Activated naive CD4-positive, alpha-beta T cell treated with anti-CD3 and anti-CD28 coated beads, Interleukin-2, amount 10 ng/mL, durations not matched to agents 7 days and 5 days (primary cell): ENCODE results near the gene EDNRA.
A peak's percentile ranks its signal among the peaks of the same experiment; 100 is the strongest.

ENCODE experiments used
- CTCF ChIA-PET: fragments of 350-600 bp; sonication (Branson Sonifier 250); formaldehyde crosslinking; loops from one replicate; lab custom pipeline; 2021; ENCODE audit warnings: antibody characterized with exemption; lab: Charles Lee
- DNase-seq: peaks from one replicate; pipeline ENCODE4 v3.0.0-alpha.2; 2020
- H3K27ac Mint-ChIP-seq: one replicate; pipeline ENCODE4 v1.8.0; 2021; ENCODE audit warnings: mild to moderate bottlenecking, moderate library complexity, mixed read lengths
- H3K27me3 Mint-ChIP-seq: one replicate; pipeline ENCODE4 v1.8.0; 2021; ENCODE audit warnings: mild to moderate bottlenecking, mixed read lengths
- H3K36me3 Mint-ChIP-seq: one replicate; pipeline ENCODE4 v1.8.0; 2021; ENCODE audit warnings: mixed read lengths
- H3K4me1 Mint-ChIP-seq: one replicate; pipeline ENCODE4 v1.8.0; 2021; ENCODE audit warnings: mixed read lengths
- H3K4me3 Mint-ChIP-seq: one replicate; pipeline ENCODE4 v1.8.0; 2021; ENCODE audit warnings: mild to moderate bottlenecking, moderate library complexity, mixed read lengths
- H3K9me3 Mint-ChIP-seq: one replicate; pipeline ENCODE4 v1.8.0; 2021; ENCODE audit warnings: mixed read lengths

Gene EDNRA

DNA sequence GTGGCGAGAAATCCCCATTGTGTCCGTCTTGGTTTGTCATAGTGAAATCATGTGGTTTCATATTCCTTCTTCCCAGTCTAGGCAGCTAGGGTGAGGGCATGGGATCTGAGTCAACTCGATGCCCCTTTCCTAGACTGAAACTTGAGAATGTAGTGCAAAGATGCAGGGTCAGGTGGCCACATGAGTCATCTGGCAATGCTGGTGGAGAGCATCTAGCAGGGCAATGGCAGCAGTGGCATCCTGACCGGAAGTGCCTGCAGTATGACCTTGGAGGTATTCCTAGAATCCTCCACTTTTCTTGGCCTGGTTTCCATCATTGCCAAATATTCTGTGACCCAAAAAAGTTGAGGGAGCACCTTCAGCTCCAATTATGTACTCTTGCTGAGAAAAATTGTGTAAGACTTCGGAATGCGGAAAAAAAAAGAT is 97.2 kb downstream of the EDNRA start:
- Mint-ChIP-seq H3K36me3 (no peaks in the 10 kb centered on the region), H3K27me3 (peaks cover 3% of the 10 kb centered on the region), H3K4me1 (no peaks in the 10 kb centered on the region), H3K9me3 (no peaks in the 10 kb centered on the region), H3K4me3 (no peak overlapping the region), H3K27ac (no peak overlapping the region)
- no peak for DNase-seq
- CTCF ChIA-PET: interaction anchor here (0.9 kb wide), 1 partner anchor 291 kb away, joined by 3 read pairs; no protein-coding TSS in a partner anchor

DNA sequence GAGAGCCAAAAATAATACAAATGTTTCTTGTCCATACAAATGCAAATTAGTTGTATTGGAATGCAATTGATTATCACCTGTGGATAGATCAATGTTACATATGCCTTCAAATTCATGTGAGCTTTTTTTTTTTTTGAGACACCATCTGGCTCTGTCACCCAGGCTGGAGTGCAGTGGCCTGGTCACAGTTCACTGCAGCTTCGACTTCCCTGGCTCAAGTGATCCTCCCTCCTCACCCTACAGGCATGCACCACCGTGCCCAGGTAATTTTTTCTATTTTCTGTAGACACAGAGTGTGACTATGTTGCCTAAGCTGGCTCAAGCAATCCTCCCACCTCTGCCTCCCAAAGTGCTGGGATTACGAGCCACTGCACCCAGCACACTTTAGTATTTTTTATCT is 97.7 kb downstream of the EDNRA start:
- H3K27ac Mint-ChIP-seq: no peak overlapping the region
- H3K9me3 Mint-ChIP-seq: no peaks in the 10 kb centered on the region
- H3K27me3 Mint-ChIP-seq: peaks cover 3% of the 10 kb centered on the region
- CTCF ChIA-PET: no interaction called here
- H3K36me3 Mint-ChIP-seq: no peaks in the 10 kb centered on the region
- DNase-seq: no peak
- H3K4me1 Mint-ChIP-seq: no peaks in the 10 kb centered on the region
- no peak overlapping the region for H3K4me3 Mint-ChIP-seq

DNA sequence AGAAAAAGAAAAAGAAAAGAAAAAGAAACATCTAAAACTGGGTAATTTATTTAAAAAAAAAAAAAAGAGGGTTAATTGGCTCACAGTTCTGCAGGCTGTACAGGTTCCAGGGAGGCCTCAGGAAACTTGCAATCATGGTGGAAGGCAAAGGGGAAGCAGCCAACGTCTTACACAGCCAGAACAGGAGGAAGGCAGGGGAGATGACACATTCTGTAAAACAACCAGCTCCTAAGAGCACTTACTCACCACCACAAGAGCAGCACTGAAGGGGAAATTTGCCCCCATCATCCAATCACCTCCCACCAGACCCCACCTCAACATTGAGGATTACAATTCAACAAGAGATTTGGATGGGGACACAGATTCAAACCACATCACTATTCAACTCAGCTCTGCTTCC is 99.5 kb downstream of the EDNRA start:
- no peak for DNase-seq
- H3K4me3 Mint-ChIP-seq: no peak overlapping the region

DNA sequence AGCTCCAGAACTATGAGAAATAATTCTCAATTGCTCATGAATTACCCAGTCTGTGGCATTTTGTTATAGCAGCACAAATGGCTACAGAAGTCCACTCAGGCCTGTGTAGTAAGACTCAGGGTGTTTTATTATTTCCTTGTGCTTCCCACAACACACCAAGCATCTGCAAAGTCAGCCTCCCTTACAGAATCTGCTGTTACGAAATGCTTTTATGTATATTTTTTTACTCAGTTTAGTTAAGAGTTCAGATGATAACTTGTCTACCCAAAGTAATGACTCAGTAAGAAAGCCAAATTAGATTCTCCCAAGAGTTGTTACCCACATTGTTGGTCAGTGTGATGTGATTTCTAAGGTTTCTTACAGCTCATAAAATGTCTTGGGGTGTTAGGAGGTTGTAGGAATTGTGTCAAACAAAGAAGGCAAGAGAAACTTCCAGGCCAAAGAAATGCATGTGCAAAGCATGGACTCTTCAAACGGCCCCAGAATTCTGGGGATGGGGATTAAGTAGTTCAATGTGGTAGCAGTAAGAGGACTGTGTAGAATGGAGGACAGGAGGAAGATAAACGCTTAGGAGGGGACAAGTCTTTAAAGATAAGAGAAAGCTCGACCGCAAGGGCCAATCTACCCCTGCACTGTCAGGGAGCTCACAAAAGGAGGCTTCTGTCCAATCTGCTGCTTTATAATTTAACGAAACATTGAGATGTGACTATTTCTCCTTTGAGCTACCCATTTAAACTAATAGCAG is 100.9 kb downstream of the EDNRA start:
- no peaks in the 10 kb centered on the region for H3K36me3 Mint-ChIP-seq
- H3K4me3 Mint-ChIP-seq: no peak overlapping the region
- peaks cover 7% of the 10 kb centered on the region for H3K27me3 Mint-ChIP-seq
- CTCF ChIA-PET: no interaction called here
- H3K27ac Mint-ChIP-seq: no peak overlapping the region
- H3K9me3 Mint-ChIP-seq: no peaks in the 10 kb centered on the region
- no peak for DNase-seq
- H3K4me1 Mint-ChIP-seq: no peaks in the 10 kb centered on the region

More for the DNA sequence above, 99.5 kb downstream of the EDNRA start:
- Mint-ChIP-seq H3K27me3 (peaks cover 7% of the 10 kb centered on the region), H3K9me3 (no peaks in the 10 kb centered on the region), H3K36me3 (no peaks in the 10 kb centered on the region), H3K4me1 (no peaks in the 10 kb centered on the region), H3K27ac (no peak overlapping the region)
- CTCF ChIA-PET: interaction anchor here (1.0 to 1.2 kb wide), 2 partner anchors 10 to 286 kb away, joined by 3 to 4 read pairs; no protein-coding TSS in a partner anchor

DNA sequence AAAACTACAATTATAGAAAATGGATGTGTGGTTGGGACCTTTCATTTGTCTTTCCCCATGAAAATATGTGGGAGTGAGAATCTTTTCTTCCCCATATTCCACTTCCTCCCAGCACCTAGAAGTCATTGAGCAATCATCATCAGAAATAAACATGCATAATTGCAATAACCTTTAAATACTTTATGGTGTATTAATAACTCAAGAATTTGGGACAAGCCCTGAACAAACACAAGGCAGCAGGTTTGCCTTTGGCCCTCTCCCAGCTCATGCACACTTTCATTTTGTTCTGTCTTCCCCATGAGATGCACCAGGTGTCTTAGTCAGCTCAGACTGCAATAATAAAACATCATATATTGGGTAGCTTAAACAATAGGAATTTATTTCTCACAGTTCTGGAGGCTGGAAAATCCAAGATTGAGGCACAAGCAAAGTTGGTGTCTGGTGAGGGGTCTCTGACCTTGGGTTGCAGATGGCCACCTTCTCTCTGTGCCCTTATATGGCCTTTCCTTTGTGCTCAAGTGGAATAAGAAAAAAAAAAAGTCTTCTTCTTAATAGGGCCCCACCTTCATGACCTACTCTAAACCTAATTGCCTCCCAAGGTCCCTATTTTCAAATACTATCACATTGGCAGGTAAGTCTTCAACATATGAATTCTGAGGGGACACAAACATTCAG is 101.6 kb downstream of the EDNRA start:
- CTCF ChIA-PET: no interaction called here
- Mint-ChIP-seq H3K4me1 (no peaks in the 10 kb centered on the region), H3K27ac (no peak overlapping the region), H3K9me3 (no peaks in the 10 kb centered on the region), H3K4me3 (no peak overlapping the region), H3K27me3 (peaks cover 7% of the 10 kb centered on the region), H3K36me3 (no peaks in the 10 kb centered on the region)
- no peak for DNase-seq

DNA sequence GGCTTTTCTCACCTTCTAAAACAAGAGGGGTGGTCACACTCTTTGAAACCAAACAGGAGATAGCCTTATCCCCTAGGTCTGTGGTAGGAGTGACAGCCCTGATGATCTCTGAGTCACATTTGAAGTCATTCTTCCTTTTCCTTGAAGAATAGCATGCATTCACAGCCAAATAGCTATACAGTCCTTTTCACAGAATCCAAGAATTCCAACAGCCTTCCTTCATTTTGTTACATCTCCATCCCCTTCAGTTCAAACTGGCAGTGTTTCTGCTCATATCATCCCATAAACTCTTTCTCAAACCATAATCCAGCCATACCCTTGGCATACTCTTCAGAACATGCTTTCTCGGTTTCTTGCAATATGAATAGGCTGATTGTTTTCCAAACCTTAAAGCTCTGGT is 103.0 kb downstream of the EDNRA start:
- H3K27ac Mint-ChIP-seq: no peak overlapping the region
- CTCF ChIA-PET: interaction anchor here (1.2 kb wide), 1 partner anchor 565 kb away, joined by 3 read pairs; no protein-coding TSS in a partner anchor
- no peaks in the 10 kb centered on the region for H3K4me1 Mint-ChIP-seq
- peaks cover 7% of the 10 kb centered on the region for H3K27me3 Mint-ChIP-seq
- H3K36me3 Mint-ChIP-seq: no peaks in the 10 kb centered on the region
- DNase-seq: no peak
- no peak overlapping the region for H3K4me3 Mint-ChIP-seq
- no peaks in the 10 kb centered on the region for H3K9me3 Mint-ChIP-seq

DNA sequence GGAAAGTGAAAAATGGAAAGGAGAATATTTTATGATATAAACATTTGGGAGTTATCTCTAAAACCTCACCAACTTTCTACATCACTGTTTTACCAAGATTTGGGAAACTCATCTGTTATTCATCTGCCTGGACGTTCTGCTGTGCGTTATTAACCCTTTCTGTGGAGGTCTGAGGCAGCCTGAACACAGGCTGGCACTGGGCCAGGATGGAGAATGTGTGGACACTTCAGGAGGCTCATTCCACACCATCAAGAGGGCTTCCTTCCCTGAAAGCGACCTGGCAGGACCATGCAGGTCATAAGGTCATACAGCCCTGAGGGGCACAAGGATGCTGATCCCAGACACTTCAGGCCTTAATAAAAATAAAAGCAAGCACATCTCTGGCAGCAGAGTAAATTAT is 105.1 kb downstream of the EDNRA start:
- Mint-ChIP-seq H3K27ac (no peak overlapping the region), H3K36me3 (no peaks in the 10 kb centered on the region), H3K9me3 (no peaks in the 10 kb centered on the region), H3K4me3 (no peak overlapping the region), H3K4me1 (no peaks in the 10 kb centered on the region), H3K27me3 (peaks cover 7% of the 10 kb centered on the region)
- DNase-seq: no peak
- CTCF ChIA-PET: interaction anchor here (4.9 kb wide), 1 partner anchor 280 kb away, joined by 47 read pairs; no protein-coding TSS in a partner anchor

DNA sequence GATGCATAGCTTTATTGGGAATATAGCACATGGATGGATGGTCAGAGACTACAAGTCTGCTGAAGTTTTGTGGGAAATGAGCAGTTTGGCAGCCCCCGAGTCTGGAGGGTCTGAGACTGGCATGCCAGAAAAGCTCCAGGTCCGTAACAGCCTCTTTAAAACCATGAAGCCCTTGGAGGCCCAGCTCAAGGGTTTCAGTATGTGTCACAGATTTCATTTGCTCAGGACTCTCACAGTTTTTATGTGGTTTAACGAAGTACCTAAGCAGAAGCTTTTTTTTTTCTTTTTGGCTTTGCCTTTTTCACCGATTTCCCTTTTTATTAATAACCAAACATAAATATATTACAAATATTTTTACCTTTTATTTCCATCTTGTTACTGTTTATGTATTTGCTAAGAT is 105.7 kb downstream of the EDNRA start:
- Mint-ChIP-seq H3K27me3 (peaks cover 7% of the 10 kb centered on the region), H3K27ac (no peak overlapping the region), H3K36me3 (no peaks in the 10 kb centered on the region), H3K4me3 (no peak overlapping the region), H3K9me3 (no peaks in the 10 kb centered on the region), H3K4me1 (no peaks in the 10 kb centered on the region)
- CTCF ChIA-PET: interaction anchor here (4.9 kb wide), 1 partner anchor 280 kb away, joined by 47 read pairs; no protein-coding TSS in a partner anchor
- no peak for DNase-seq

DNA sequence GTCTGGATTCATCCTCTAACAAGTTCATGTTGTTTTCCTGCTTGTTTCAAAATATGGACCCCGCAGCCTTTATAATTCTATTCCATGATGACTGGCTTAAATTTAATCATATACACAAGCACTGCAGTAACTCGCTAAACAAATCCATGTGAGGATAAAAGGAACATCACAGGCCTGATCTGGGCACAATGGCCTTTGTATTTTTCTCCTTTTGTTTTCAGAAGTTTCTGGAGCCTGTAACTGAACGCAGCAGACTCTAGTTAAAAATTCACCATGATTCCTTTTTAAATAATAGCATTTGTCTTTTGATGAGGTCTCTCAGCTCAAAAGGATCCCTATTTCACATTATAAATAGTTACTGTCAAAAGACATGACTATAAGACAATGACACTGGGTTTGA is 106.1 kb downstream of the EDNRA start:
- Mint-ChIP-seq H3K4me1 (no peaks in the 10 kb centered on the region), H3K9me3 (no peaks in the 10 kb centered on the region), H3K36me3 (no peaks in the 10 kb centered on the region), H3K27ac (no peak overlapping the region), H3K4me3 (no peak overlapping the region), H3K27me3 (peaks cover 5% of the 10 kb centered on the region)
- DNase-seq: no peak
- CTCF ChIA-PET: interaction anchor here (4.9 kb wide), 1 partner anchor 279 kb away, joined by 47 read pairs; no protein-coding TSS in a partner anchor

DNA sequence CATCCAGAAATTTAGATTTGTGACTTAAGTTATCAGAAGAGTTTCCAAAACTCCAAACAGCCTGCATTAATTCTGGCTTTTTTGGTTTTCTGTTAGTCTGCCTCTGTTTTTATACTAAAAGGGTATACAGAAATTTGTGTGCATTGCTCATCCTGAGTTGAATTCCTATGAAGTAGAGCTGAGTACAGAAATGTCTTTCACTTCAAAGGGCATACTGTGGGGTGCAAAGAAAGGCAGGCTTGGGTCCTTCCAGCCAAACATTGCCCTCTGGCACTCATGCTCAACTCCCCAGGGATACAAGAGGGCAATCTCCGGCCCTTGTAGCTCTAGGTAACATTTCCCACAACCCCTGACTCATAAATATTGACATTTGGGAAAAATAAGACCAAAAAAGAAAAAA is 108.7 kb downstream of the EDNRA start:
- Mint-ChIP-seq H3K27me3 (peaks cover 4% of the 10 kb centered on the region), H3K36me3 (no peaks in the 10 kb centered on the region), H3K4me3 (no peak overlapping the region), H3K4me1 (no peaks in the 10 kb centered on the region), H3K27ac (no peak overlapping the region), H3K9me3 (no peaks in the 10 kb centered on the region)
- no peak for DNase-seq
- CTCF ChIA-PET: interaction anchor here (0.6 to 4.9 kb wide), 16 partner anchors 9 to 1353 kb away, joined by 3 to 47 read pairs (median 3); partner anchors contain the start of gene ARHGAP10

DNA sequence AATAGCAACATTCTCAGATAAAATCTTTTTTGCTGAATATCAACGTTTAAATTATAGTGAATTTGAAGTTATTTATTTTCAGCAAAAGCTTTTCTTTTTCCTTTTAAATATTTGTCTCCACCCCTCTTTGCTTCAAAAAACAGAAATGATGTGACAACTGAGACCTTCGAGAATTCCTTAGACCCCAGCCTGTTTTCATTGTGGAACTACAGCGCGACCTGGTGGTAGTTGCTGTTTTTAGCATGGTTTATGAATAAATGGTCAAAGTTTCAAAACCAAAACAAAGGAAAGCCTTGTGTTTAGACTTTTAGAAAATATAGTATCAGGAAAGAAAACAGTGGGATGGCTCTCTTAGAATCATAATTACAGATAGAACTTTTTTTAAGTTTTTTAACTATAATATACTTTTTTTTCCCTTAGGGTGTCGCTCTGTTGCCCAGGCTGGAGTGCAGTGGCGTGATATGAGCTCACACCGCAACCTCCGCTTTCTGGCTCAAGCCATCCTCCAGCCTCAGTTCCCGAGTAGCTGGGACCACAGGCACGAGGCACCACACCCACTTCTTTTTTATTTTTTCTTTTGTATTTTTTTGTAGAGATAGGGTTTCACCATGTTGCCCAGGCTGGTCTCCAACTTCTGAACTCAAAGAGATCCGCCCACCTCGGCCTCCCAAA is 109.5 kb downstream of the EDNRA start:
- Mint-ChIP-seq H3K27ac (no peak overlapping the region), H3K4me3 (no peak overlapping the region), H3K9me3 (no peaks in the 10 kb centered on the region), H3K4me1 (no peaks in the 10 kb centered on the region), H3K27me3 (no peaks in the 10 kb centered on the region), H3K36me3 (no peaks in the 10 kb centered on the region)
- CTCF ChIA-PET: interaction anchor here (0.6 to 4.9 kb wide), 14 partner anchors 8 to 1354 kb away, joined by 3 to 47 read pairs (median 3); partner anchors contain the start of gene ARHGAP10
- DNase-seq: peak; percentile 61

DNA sequence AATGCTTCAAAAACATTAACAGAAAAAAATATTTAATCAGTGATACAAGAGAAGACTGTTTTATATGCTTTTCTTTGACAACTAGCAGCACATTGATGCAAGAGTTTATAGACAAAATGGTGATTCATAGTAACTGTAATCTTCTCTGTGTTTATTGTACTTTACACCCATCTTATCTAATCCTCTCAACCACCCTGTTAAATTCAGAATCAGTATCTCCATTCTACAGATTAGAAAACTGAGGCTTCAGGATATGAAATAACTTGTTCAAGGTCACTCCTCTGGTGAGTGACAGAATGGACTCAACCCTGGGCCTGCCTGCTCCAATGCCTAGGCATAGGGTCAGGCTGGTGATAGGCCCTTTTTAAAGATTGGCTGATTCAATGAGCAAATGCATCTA is 110.2 kb downstream of the EDNRA start:
- Mint-ChIP-seq H3K4me1 (no peaks in the 10 kb centered on the region), H3K27me3 (no peaks in the 10 kb centered on the region), H3K36me3 (no peaks in the 10 kb centered on the region), H3K27ac (no peak overlapping the region), H3K4me3 (no peak overlapping the region), H3K9me3 (no peaks in the 10 kb centered on the region)
- CTCF ChIA-PET: interaction anchor here (1.3 to 4.9 kb wide), 4 partner anchors 10 to 572 kb away, joined by 3 to 47 read pairs (median 10); no protein-coding TSS in a partner anchor
- no peak for DNase-seq

DNA sequence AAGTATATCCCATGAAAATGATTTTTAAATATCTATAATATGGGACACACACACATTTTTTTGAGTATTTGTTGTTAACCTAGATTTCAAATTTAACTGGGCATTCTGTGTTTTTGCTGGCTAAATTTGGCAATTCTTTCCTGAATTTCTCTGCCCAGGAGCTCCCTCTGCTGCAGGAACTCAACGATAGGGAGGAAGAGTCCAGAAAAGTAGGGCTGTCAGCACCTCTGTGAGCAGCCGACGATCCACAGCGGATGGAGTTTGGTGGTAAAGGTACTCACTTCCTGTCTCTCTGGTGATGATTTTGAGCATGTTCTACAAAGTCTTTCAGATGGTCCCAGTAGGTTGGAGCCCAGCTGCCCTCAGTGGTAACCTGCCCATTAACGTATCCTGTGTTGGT is 113.2 kb downstream of the EDNRA start:
- CTCF ChIA-PET: interaction anchor here (0.6 to 1.0 kb wide), 2 partner anchors 15 to 322 kb away, joined by 3 to 4 read pairs; no protein-coding TSS in a partner anchor
- Mint-ChIP-seq H3K4me3 (no peak overlapping the region), H3K27ac (no peak overlapping the region), H3K4me1 (no peaks in the 10 kb centered on the region), H3K27me3 (no peaks in the 10 kb centered on the region), H3K36me3 (no peaks in the 10 kb centered on the region), H3K9me3 (no peaks in the 10 kb centered on the region)
- no peak for DNase-seq
